GM23338 (cell line): ENCODE data around the gene PARP8. TPM values are rescaled to one million over a fixed set of nuclear protein-coding genes. Genes with fewer than 3 reads are reported as not detected.
"Not testable (repeated sequence)": the region's sequence is repeated elsewhere in the genome, so short reads cannot be mapped to it uniquely, and the experiment has no call there.

ENCODE experiments used
- ATAC-seq: fragments of 200-7000 bp; cut with Tn5 transposase; 3 replicates; pipeline ENCODE4 v1.9.1; 2020
- DNase-seq: peaks from one replicate; pipeline ENCODE4 v3.0.0-alpha.2; 2015; ENCODE audit warnings: low spot score
- H2AFZ ChIP-seq: fragments of 200-600 bp; sonication (generic); 2 replicates; pipeline ENCODE4 v1.8.0; 2016; ENCODE audit warnings: antibody characterized with exemption, mild to moderate bottlenecking, moderate library complexity
- H3F3A ChIP-seq: fragments of 200-600 bp; sonication (generic); replicated peaks from 2 replicates; pipeline ENCODE4 v1.8.0; 2017; ENCODE audit warnings: antibody characterized with exemption, mixed run types, low read depth
- H3K27ac ChIP-seq: fragments of 200-600 bp; sonication (generic); 2 replicates; pipeline ENCODE4 v1.6.1; 2016; ENCODE audit warnings: low read depth
- H3K27me3 ChIP-seq: fragments of 200-600 bp; sonication (generic); 2 replicates; pipeline ENCODE4 v1.8.0; 2016; ENCODE audit warnings: mild to moderate bottlenecking, mixed run types, moderate library complexity; ENCODE audit not compliant: insufficient read depth
- H3K36me3 ChIP-seq: fragments of 200-600 bp; sonication (generic); 2 replicates; pipeline ENCODE4 v1.8.0; 2016; ENCODE audit warnings: mild to moderate bottlenecking; ENCODE audit not compliant: insufficient read depth
- H3K4me1 ChIP-seq: fragments of 200-600 bp; sonication (generic); 2 replicates; pipeline ENCODE4 v1.8.0; 2016; ENCODE audit warnings: mild to moderate bottlenecking, moderate library complexity; ENCODE audit not compliant: insufficient read depth
- H3K4me2 ChIP-seq: fragments of 200-600 bp; sonication (generic); 2 replicates; pipeline ENCODE4 v1.7.1; 2017; ENCODE audit warnings: mixed run types
- H3K4me3 ChIP-seq: fragments of 200-600 bp; sonication (generic); 2 replicates; pipeline ENCODE4 v1.6.1; 2016; ENCODE audit warnings: mixed run types
- H3K79me2 ChIP-seq: fragments of 200-600 bp; sonication (generic); replicated peaks from 2 replicates; pipeline ENCODE4 v1.8.0; 2017; ENCODE audit warnings: mild to moderate bottlenecking; ENCODE audit not compliant: insufficient read depth
- H3K9me2 ChIP-seq: fragments of 200-600 bp; sonication (generic); 2 replicates; pipeline ENCODE4 v1.8.0; 2017; ENCODE audit not compliant: insufficient read depth
- H4K20me1 ChIP-seq: fragments of 200-600 bp; sonication (generic); replicated peaks from 2 replicates; pipeline ENCODE4 v1.8.0; 2017; ENCODE audit warnings: mild to moderate bottlenecking; ENCODE audit not compliant: insufficient read depth
- H3K27ac Mint-ChIP-seq: 2 replicates; pipeline ENCODE4 v1.8.0; 2020; ENCODE audit warnings: inconsistent platforms, mild to moderate bottlenecking, moderate library complexity, mixed read lengths
- H3K27me3 Mint-ChIP-seq: 3 replicates; pipeline ENCODE4 v1.8.0; 2022; ENCODE audit warnings: low read depth, mild to moderate bottlenecking, moderate library complexity, mixed read lengths, inconsistent platforms; ENCODE audit not compliant: insufficient read depth, poor library complexity
- H3K36me3 Mint-ChIP-seq: 3 replicates; pipeline ENCODE4 v1.8.0; 2021; ENCODE audit warnings: low read depth, mild to moderate bottlenecking, inconsistent platforms, moderate library complexity, mixed read lengths
- H3K4me1 Mint-ChIP-seq: 3 replicates; pipeline ENCODE4 v1.8.0; 2020; ENCODE audit warnings: mild to moderate bottlenecking, inconsistent platforms, mixed read lengths
- H3K4me3 Mint-ChIP-seq: 3 replicates; pipeline ENCODE4 v1.8.0; 2021; ENCODE audit warnings: moderate library complexity, mild to moderate bottlenecking, inconsistent platforms, mixed read lengths
- H3K9me3 Mint-ChIP-seq: 3 replicates; pipeline ENCODE4 v1.8.0; 2020; ENCODE audit warnings: moderate library complexity, mild to moderate bottlenecking, inconsistent platforms, mixed read lengths
- CTCF ChIP-seq, 2 experiments: fragments of 200-600 bp in 1 of 2; sonication (generic) in 1 of 2; conservative IDR thresholded peaks; 2 replicates each; pipeline versions ENCODE4 v1.5.1 to v1.6.1; 2016 to 2017; ENCODE audit warnings: antibody characterized with exemption in 2 of 2, low read depth in 2 of 2, mild to moderate bottlenecking in 2 of 2, moderate library complexity in 1 of 2
- EZH2 ChIP-seq: fragments of 200-600 bp; sonication (generic); IDR thresholded peaks from one replicate; pipeline ENCODE4 v1.8.0; 2017; ENCODE audit warnings: antibody characterized with exemption, mild to moderate bottlenecking, low read depth; ENCODE audit not compliant: unreplicated experiment
- EZH2phosphoT487 ChIP-seq: fragments of 200-600 bp; sonication (generic); IDR thresholded peaks from one replicate; pipeline ENCODE4 v1.8.1; 2018; ENCODE audit warnings: antibody characterized with exemption; ENCODE audit not compliant: unreplicated experiment
- JUNB ChIP-seq: IDR thresholded peaks from one replicate; pipeline ENCODE4 v1.6.1; 2016; ENCODE audit warnings: antibody characterized with exemption; ENCODE audit not compliant: unreplicated experiment
- NANOG ChIP-seq: IDR thresholded peaks from 2 replicates; pipeline ENCODE4 v1.6.1; 2016; ENCODE audit warnings: antibody characterized with exemption, borderline replicate concordance
- POLR2AphosphoS5 ChIP-seq: IDR thresholded peaks from 2 replicates; pipeline ENCODE4 v1.6.1; 2016; ENCODE audit warnings: antibody characterized with exemption, low read depth
- STAT1 ChIP-seq: IDR thresholded peaks from one replicate; pipeline ENCODE4 v1.6.1; 2016; ENCODE audit warnings: antibody characterized with exemption; ENCODE audit not compliant: unreplicated experiment
- ZNF114 ChIP-seq: fragments of 250-450 bp; sonication (Bioruptor Pico); IDR thresholded peaks from 2 replicates; pipeline ENCODE4 v1.5.0; 2020; ENCODE audit warnings: mild to moderate bottlenecking, moderate library complexity
- ZNF331 ChIP-seq: fragments of 250-450 bp; sonication (Bioruptor Pico); IDR thresholded peaks from 2 replicates; pipeline ENCODE4 v1.5.0; 2020; ENCODE audit warnings: low read depth, mild to moderate bottlenecking, moderate library complexity
- polyA plus RNA-seq: library from polyadenylated mRNA; unstranded; fragments of >200 nt; fragmentation: Nextera tagmentation; extraction: Ambion mirVana; gene quantifications from 2 replicates; pipeline ENCODE4 v1.2.1, GENCODE V29; 2016
- total RNA-seq: library from RNA; depleted of rRNA; stranded (reverse); fragments of >200 nt; shearing (Covaris generic); gene quantifications from 2 replicates; pipeline ENCODE4 v1.2.3, GENCODE V29; 2014

PARP8 gene
- total and polyA plus RNA-seq, 2 experiments from 2014 or later: 13.0 to 25.0 TPM

GRCh38 chr5:50694027-50694590, 27.7 kb downstream of the PARP8 start:
- H3K9me3 Mint-ChIP-seq: no peaks in the 10 kb centered on the region
- H3K4me3 Mint-ChIP-seq: no peak overlapping the region
- peaks cover 6% of the 10 kb centered on the region; the same call in 2 of the 3 replicates for H3K36me3 Mint-ChIP-seq
- Histone ChIP-seq H2AFZ (no peak overlapping the region), H3K4me2 (no peak overlapping the region), H3K4me1 (peaks cover 30% of the 10 kb centered on the region), H3K27ac (no peak overlapping the region), H3K79me2 (peaks cover 94% of the 10 kb centered on the region), H3K36me3 (no peaks in the 10 kb centered on the region), H3K9me2 (peaks cover 9% of the 10 kb centered on the region), H3K4me3 (no peak overlapping the region), H3F3A (no peaks in the 10 kb centered on the region), H3K27me3 (no peaks in the 10 kb centered on the region), H4K20me1 (no peaks in the 10 kb centered on the region; the same call in 1 of the 2 replicates)
- ATAC-seq (no peak), DNase-seq (no peak)
- no peak for TF ChIP-seq JUNB
- no peak for TF ChIP-seq EZH2phosphoT487
- no peak for TF ChIP-seq STAT1
- no peaks in the 10 kb centered on the region for H3K27me3 Mint-ChIP-seq
- no peak overlapping the region for H3K27ac Mint-ChIP-seq
- peaks cover 25% of the 10 kb centered on the region for H3K4me1 Mint-ChIP-seq

GRCh38 chr5:50694626-50695025, 28.2 kb downstream of the PARP8 start:
- not testable (repeated sequence) for ATAC-seq, H4K20me1 ChIP-seq
- peaks cover 33% of the 10 kb centered on the region for H3K4me1 ChIP-seq

GRCh38 chr5:50697739-50698138, 31.3 kb downstream of the PARP8 start:
- no peaks in the 10 kb centered on the region for H3F3A ChIP-seq
- H3K9me3 Mint-ChIP-seq: no peaks in the 10 kb centered on the region
- H3K4me3 ChIP-seq: no peak overlapping the region
- peaks cover 38% of the 10 kb centered on the region for H3K4me1 Mint-ChIP-seq
- H3K4me1 ChIP-seq: peaks cover 27% of the 10 kb centered on the region
- TF ChIP-seq NANOG: no peak
- no peak for TF ChIP-seq POLR2AphosphoS5
- no peak for TF ChIP-seq CTCF (conservative IDR thresholded peaks at IDR 0.05; ENCODE audit: low read depth in 2 of 2)
- no peak for TF ChIP-seq EZH2
- no peak for TF ChIP-seq ZNF114
- TF ChIP-seq ZNF331 (CRISPR knock-in tag): no peak
- TF ChIP-seq JUNB: no peak
- peaks cover 97% of the 10 kb centered on the region for H3K79me2 ChIP-seq
- no peak for ATAC-seq
- H3K27ac Mint-ChIP-seq: no peak overlapping the region
- H3K27me3 Mint-ChIP-seq: no peaks in the 10 kb centered on the region
- H3K36me3 ChIP-seq: no peaks in the 10 kb centered on the region
- DNase-seq: no peak
- no peaks in the 10 kb centered on the region for H3K36me3 Mint-ChIP-seq
- no peak overlapping the region for H3K27ac ChIP-seq
- H3K4me3 Mint-ChIP-seq: no peak overlapping the region
- H4K20me1 ChIP-seq: no peaks in the 10 kb centered on the region; the same call in 1 of the 2 replicates
- H2AFZ ChIP-seq: no peak overlapping the region
- no peak overlapping the region for H3K4me2 ChIP-seq
- no peaks in the 10 kb centered on the region for H3K27me3 ChIP-seq
- H3K9me2 ChIP-seq: no peaks in the 10 kb centered on the region

More at GRCh38 chr5:50694626-50695025, 28.2 kb downstream of the PARP8 start:
- not testable (repeated sequence) for H3K27me3 Mint-ChIP-seq, H3F3A ChIP-seq, DNase-seq, H3K9me3 Mint-ChIP-seq, H3K9me2 ChIP-seq, H3K4me3 ChIP-seq, H3K36me3 ChIP-seq, H3K4me2 ChIP-seq, H3K36me3 Mint-ChIP-seq, H3K27ac Mint-ChIP-seq, H3K27me3 ChIP-seq, H3K4me3 Mint-ChIP-seq, H2AFZ ChIP-seq, H3K27ac ChIP-seq
- peaks cover 94% of the 10 kb centered on the region for H3K79me2 ChIP-seq
- peaks cover 30% of the 10 kb centered on the region for H3K4me1 Mint-ChIP-seq
